Breast epithelium (tissue), 3 donors: Measurements from ENCODE around the gene PPM1H.

Experiments used
- POLR2A ChIP-seq: fragments of 450-650 bp; IDR thresholded peaks from one replicate; pipeline ENCODE4 v1.6.1; 2016; ENCODE audit warnings: antibody characterized with exemption, mild to moderate bottlenecking, moderate library complexity
- TF ChIP-seq, protein P1 (sequence below), 3 donors: fragments of 450-650 bp; IDR thresholded peaks; one replicate each; pipeline ENCODE4 v1.5.1; 2016 to 2017; ENCODE audit warnings: antibody characterized with exemption in 3 of 3, mild to moderate bottlenecking in 3 of 3, moderate library complexity in 3 of 3

DNA sequence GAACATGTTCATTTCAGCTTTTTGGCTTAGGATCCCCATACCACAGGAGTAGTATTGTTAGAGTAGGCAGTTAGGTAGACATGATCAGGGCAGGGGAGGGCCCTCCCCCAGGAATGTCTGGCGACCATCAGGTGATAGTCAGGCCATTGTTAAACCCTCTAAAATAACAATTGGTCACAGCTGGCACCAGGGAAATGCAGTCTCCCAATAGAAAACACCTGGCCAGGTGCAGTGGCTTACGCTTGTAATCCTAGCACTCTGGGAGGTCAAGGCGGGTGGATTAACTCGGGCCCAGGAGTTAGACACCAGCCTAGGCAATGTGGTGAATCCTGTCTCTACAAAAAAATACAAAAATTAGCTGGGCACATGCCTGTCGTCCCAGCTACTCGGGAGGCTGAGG, 281.2 kb downstream of the PPM1H start:
- TF ChIP-seq POLR2A, result no peak
- TF ChIP-seq, protein P1, sequence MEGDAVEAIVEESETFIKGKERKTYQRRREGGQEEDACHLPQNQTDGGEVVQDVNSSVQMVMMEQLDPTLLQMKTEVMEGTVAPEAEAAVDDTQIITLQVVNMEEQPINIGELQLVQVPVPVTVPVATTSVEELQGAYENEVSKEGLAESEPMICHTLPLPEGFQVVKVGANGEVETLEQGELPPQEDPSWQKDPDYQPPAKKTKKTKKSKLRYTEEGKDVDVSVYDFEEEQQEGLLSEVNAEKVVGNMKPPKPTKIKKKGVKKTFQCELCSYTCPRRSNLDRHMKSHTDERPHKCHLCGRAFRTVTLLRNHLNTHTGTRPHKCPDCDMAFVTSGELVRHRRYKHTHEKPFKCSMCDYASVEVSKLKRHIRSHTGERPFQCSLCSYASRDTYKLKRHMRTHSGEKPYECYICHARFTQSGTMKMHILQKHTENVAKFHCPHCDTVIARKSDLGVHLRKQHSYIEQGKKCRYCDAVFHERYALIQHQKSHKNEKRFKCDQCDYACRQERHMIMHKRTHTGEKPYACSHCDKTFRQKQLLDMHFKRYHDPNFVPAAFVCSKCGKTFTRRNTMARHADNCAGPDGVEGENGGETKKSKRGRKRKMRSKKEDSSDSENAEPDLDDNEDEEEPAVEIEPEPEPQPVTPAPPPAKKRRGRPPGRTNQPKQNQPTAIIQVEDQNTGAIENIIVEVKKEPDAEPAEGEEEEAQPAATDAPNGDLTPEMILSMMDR (IDR thresholded peaks at IDR 0.05), result no peak
